Adrenal gland (tissue), 12 donors: ENCODE results near the gene HYCC1. TPM values are rescaled to one million over a fixed set of nuclear protein-coding genes. Genes with fewer than 3 reads are reported as not detected.
"Not testable (repeated sequence)": the region's sequence is repeated elsewhere in the genome, so short reads cannot be mapped to it uniquely, and the experiment has no call there.

Experiments used
- DNase-seq, 7 donors: peaks; one replicate each; pipeline ENCODE4 v3.0.0-alpha.2; 2019 to 2020
- H3K27ac ChIP-seq, 5 donors: fragments of 200-600 bp; sonication (generic) in 4 of 5; 1 replicate in 3 of 5; 2 replicates in 2 of 5; pipeline versions ENCODE4 v1.5.1 to v1.8.0; 2016 to 2020; ENCODE audit warnings: mild to moderate bottlenecking in 1 of 5
- H3K27me3 ChIP-seq: fragments of 200-600 bp; 2 replicates; pipeline ENCODE4 v1.8.0; 2021
- H3K36me3 ChIP-seq, 2 donors: fragments of 200-600 bp; replicated peaks in 1 of 2; 1 replicate in 1 of 2; 2 replicates in 1 of 2; pipeline versions ENCODE4 v1.5.1 to v1.8.0; 2018 to 2022
- H3K4me1 ChIP-seq, 2 donors: fragments of 200-600 bp; replicated peaks in 1 of 2; 1 replicate in 1 of 2; 2 replicates in 1 of 2; pipeline versions ENCODE4 v1.5.1 to v1.8.0; 2018 to 2021
- H3K4me3 ChIP-seq, 4 donors: fragments of 200-600 bp; sonication (generic) in 3 of 4; one replicate each; pipeline ENCODE4 v1.5.1; 2016 to 2018
- H3K9me3 ChIP-seq, 3 donors: fragments of 200-600 bp; sonication (generic) in 1 of 3; replicated peaks in 1 of 3; 1 replicate in 2 of 3; 2 replicates in 1 of 3; pipeline versions ENCODE4 v1.5.1 to v1.8.0; 2016 to 2021
- POLR2A ChIP-seq, 2 donors: fragments of 450-650 bp; IDR thresholded peaks; one replicate each; pipeline ENCODE4 v1.6.1; 2017; ENCODE audit warnings: antibody characterized with exemption in 2 of 2, mild to moderate bottlenecking in 2 of 2, moderate library complexity in 1 of 2
- WGBS, 4 donors: extraction: QIAGEN DNeasy Blood & Tissue Kit in 2 of 4; methylation state at CpG; one replicate each; pipeline versions ENCODE4 v1.1.5 to v1.1.7; 2013 to 2017; 5-methylcytosine and 5-hydroxymethylcytosine counted together
- intact Hi-C, 2 donors: fragments of 100-400 bp; cut with DNase I; formaldehyde crosslinking; loops; one replicate each; pipeline versions ENCODE4 v1.14.1 to v1.15.0; 2022 to 2023
- polyA plus RNA-seq, 3 donors: library from polyadenylated mRNA; stranded (reverse); fragments of 200-250 nt in 2 of 3; fragments of 350-450 nt in 1 of 3; fragmentation: Illumina TruSeq in 1 of 3; extraction: RNeasy Lipid Tissue Mini Kit (QIAGEN cat#74804) in 1 of 3; gene quantifications; one replicate each; pipeline ENCODE4 v1.2.3, GENCODE V29; 2013 to 2014
- total RNA-seq, 9 donors: library from RNA; depleted of rRNA in 4 of 9; stranded (reverse); fragments of >200 nt in 4 of 9; fragments of 120-200 nt in 1 of 9; fragmentation: NEBNext Ultra II Directional in 1 of 9; extraction: Animal tissue kit (Norgen Biotek cat#: 25700) in 1 of 9; gene quantifications; one replicate each; pipeline versions ENCODE4 v1.1.0 to v1.2.4, GENCODE V29; 2013 to 2023
- TF ChIP-seq, protein P1 (sequence below), 6 experiments: fragments of 450-650 bp in 4 of 6; fragments of 200-600 bp in 2 of 6; sonication (generic) in 1 of 6; IDR thresholded peaks; 1 replicate in 5 of 6; 2 replicates in 1 of 6; pipeline versions ENCODE4 v1.5.1 to v1.8.0; 2016 to 2021; ENCODE audit warnings: antibody characterized with exemption in 6 of 6, mild to moderate bottlenecking in 2 of 6, moderate library complexity in 1 of 6
- donor health status: healthy with polysubstance abuse.
- donor health status: Bipolar disorder and iron deficiency.
- donor health status: DM: yes; HTN: yes; CAD: no.
- donor health status: DM: no; HTN: no; CAD: no.
- donor health status: DM: no; HTN: no; CAD: no.
- donor health status: DM: yes; HTN: yes; CAD: no.

The HYCC1 gene
- total and polyA plus RNA-seq, 12 donors, result 3.8 to 27.1 (median 17.5) TPM

DNA sequence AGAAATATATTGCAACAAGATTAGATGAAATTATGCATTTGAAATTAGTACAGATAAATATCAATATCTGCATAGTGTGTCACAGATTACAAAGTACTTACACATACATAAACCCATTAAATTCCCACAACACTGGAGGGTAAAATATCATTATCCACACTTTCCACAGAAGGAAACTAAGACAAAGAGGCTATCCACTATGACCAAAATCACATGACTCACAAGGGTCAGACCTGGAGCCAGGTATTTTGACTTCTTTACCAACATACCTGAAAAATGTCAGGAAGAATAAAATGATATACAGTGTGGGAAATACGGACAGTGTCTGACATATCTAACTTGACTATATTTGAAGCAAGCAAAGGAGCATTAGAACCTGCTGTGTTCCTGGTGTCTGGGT is 34.1 kb downstream of the HYCC1 start:
- no peak for TF ChIP-seq POLR2A (IDR thresholded peaks at IDR 0.05)
- TF ChIP-seq, protein P1, sequence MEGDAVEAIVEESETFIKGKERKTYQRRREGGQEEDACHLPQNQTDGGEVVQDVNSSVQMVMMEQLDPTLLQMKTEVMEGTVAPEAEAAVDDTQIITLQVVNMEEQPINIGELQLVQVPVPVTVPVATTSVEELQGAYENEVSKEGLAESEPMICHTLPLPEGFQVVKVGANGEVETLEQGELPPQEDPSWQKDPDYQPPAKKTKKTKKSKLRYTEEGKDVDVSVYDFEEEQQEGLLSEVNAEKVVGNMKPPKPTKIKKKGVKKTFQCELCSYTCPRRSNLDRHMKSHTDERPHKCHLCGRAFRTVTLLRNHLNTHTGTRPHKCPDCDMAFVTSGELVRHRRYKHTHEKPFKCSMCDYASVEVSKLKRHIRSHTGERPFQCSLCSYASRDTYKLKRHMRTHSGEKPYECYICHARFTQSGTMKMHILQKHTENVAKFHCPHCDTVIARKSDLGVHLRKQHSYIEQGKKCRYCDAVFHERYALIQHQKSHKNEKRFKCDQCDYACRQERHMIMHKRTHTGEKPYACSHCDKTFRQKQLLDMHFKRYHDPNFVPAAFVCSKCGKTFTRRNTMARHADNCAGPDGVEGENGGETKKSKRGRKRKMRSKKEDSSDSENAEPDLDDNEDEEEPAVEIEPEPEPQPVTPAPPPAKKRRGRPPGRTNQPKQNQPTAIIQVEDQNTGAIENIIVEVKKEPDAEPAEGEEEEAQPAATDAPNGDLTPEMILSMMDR (IDR thresholded peaks at IDR 0.05), result no peak
- no peak for DNase-seq
- no peak overlapping the region for H3K27ac ChIP-seq
- no peak overlapping the region for H3K4me3 ChIP-seq
- no peaks in the 10 kb centered on the region for H3K4me1 ChIP-seq
- 94 to 100% (median 96%) methylated on average over 1 of the region's 1 CpG for WGBS, 4 donors
- no peaks in the 10 kb centered on the region for H3K9me3 ChIP-seq
- intact Hi-C loops, result no loop called here
- no peaks in the 10 kb centered on the region for H3K36me3 ChIP-seq
- H3K27me3 ChIP-seq, result no peaks in the 10 kb centered on the region

DNA sequence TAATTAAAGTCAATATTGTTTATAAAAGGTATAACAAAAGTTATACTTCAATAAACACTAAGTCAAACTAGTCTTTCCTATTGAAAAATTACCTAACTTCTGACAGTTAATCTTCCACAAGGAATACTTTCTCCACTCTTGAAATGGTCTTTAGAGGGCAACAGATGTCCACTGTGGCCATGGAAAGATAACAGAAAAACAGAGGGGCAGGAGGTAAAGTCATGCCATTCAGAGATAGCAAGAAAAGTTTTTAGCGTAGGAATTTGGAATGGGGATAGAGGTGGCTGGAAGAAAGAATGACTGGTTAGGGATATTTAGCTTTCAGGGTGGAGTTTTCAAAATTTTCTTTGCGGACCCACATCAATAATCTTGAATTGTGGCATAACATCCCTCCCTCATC is 34.7 kb downstream of the HYCC1 start:
- WGBS, 4 donors, result 92 to 99% (median 95%) methylated on average over 2 of the region's 2 CpGs
- no peak for DNase-seq
- Histone ChIP-seq H3K27me3 (no peaks in the 10 kb centered on the region), H3K36me3 (no peaks in the 10 kb centered on the region), H3K27ac (no peak overlapping the region), H3K4me1 (no peaks in the 10 kb centered on the region), H3K9me3 (no peaks in the 10 kb centered on the region), H3K4me3 (no peak overlapping the region)
- TF ChIP-seq POLR2A (IDR thresholded peaks at IDR 0.05), result no peak
- TF ChIP-seq, protein P1 (IDR thresholded peaks at IDR 0.05), result no peak
- intact Hi-C loops, result no loop called here

DNA sequence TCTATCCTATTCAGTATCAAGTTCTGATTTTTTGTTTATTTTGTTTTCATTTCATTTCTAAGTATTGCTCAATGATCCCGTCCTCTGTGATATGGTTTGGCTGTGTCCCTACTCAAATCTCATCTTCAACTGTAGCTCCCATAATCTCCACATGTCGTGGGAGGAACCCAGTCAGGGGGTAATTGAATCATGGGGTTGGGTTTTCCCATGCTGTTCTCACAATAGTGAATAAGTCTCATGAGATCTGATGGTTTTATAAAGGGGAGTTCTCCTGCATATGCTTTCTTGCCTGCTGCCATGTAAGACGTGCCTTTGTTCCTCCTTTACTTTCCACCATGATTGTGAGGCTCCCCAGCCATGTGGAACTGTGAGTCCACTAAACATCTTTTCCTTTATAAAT is 39.3 kb downstream of the HYCC1 start:
- DNase-seq, H3K9me3 ChIP-seq, H3K27ac ChIP-seq, intact Hi-C loops, H3K36me3 ChIP-seq, H3K4me1 ChIP-seq, H3K4me3 ChIP-seq, H3K27me3 ChIP-seq: not testable (repeated sequence)
- WGBS, 4 donors, result 64 to 96% (median 78%) methylated on average over 3 of the region's 3 CpGs

DNA sequence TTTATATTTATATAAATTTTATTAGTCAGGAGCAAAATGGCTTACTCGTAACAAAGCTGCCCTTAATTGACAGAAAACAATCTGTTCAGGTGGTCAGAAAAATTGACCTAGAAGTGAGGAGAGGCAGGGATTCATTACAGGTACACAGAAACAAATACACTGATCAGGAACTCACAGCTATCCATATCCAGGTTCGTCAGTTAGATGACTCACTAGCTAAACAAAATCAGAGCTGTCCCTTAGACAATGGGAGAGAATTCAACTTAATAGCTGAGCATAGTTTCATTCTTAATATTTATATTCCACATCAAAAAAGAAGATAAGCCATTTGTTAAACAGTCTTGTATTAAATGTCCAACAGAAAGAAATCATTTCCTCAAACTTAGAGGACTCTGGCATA is 41.7 kb downstream of the HYCC1 start:
- H3K9me3 ChIP-seq, result no peaks in the 10 kb centered on the region
- intact Hi-C loops, result no loop called here
- WGBS, 4 donors, result 92 to 95% (median 93%) methylated on average over 2 of the region's 2 CpGs
- no peak for DNase-seq
- H3K36me3 ChIP-seq, result no peaks in the 10 kb centered on the region
- no peaks in the 10 kb centered on the region for H3K27me3 ChIP-seq
- TF ChIP-seq POLR2A (IDR thresholded peaks at IDR 0.05), result no peak
- TF ChIP-seq, protein P1 (IDR thresholded peaks at IDR 0.05), result no peak
- H3K27ac ChIP-seq, result no peak overlapping the region
- H3K4me1 ChIP-seq, result no peaks in the 10 kb centered on the region
- no peak overlapping the region for H3K4me3 ChIP-seq

DNA sequence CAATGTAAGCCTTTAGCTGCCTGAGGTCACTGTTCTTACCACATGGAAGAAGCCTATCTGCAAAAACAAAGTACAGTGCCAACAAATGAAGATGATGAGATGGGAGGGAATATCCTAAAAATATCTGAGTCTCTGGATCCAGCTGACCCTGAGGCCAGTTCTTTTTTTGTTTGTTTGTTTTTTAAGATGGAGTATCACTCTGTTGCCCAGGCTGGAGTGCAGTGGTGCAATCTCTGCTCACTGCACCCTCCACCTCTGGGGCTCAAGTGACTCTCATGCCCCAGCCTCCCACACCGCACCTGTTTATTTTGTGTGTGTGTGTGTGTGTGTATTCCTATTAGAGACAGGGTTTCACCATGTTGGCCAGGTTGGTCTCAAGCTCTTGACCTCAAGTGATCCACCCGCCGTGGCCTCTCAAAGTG is 44.9 kb downstream of the HYCC1 start:
- WGBS, 4 donors, result 76 to 100% (median 86%) methylated on average over 3 of the region's 3 CpGs

More for the DNA sequence above, 44.9 kb downstream of the HYCC1 start:
- H3K27me3 ChIP-seq, result no peaks in the 10 kb centered on the region
- H3K4me3 ChIP-seq, result no peak overlapping the region
- TF ChIP-seq, protein P1 (IDR thresholded peaks at IDR 0.05), result no peak
- no peak for TF ChIP-seq POLR2A (IDR thresholded peaks at IDR 0.05)
- H3K4me1 ChIP-seq, result no peaks in the 10 kb centered on the region
- intact Hi-C loops, result no loop called here
- no peaks in the 10 kb centered on the region for H3K9me3 ChIP-seq
- no peak overlapping the region for H3K27ac ChIP-seq
- no peak for DNase-seq
- no peaks in the 10 kb centered on the region for H3K36me3 ChIP-seq
